Ascending aorta (tissue), 2 donors: ENCODE results near the gene NEAT1. TPM values are rescaled to one million over a fixed set of nuclear protein-coding genes. Genes with fewer than 3 reads are reported as not detected.

Source experiments
- DNase-seq, 2 donors: peaks; one replicate each; pipeline ENCODE4 v3.0.0-alpha.2; 2019; ENCODE audit warnings: low spot score in 2 of 2
- H3K27ac ChIP-seq, 2 donors: fragments of 200-600 bp; sonication (generic); one replicate each; pipeline ENCODE4 v1.5.1; 2016 to 2017; ENCODE audit warnings: mild to moderate bottlenecking in 1 of 2
- H3K27me3 ChIP-seq: fragments of 200-600 bp; sonication (generic); one replicate; pipeline ENCODE4 v1.5.1; 2017
- H3K36me3 ChIP-seq, 2 donors: fragments of 200-600 bp; sonication (generic); one replicate each; pipeline ENCODE4 v1.5.1; 2016
- H3K4me1 ChIP-seq, 2 donors: fragments of 200-600 bp; sonication (generic); one replicate each; pipeline ENCODE4 v1.5.1; 2016 to 2017; ENCODE audit warnings: mild to moderate bottlenecking in 1 of 2
- H3K4me3 ChIP-seq, 2 donors: fragments of 200-600 bp; sonication (generic); one replicate each; pipeline ENCODE4 v1.5.1; 2016 to 2017; ENCODE audit warnings: mild to moderate bottlenecking in 1 of 2
- H3K9me3 ChIP-seq, 2 donors: fragments of 200-600 bp; sonication (generic); one replicate each; pipeline ENCODE4 v1.5.1; 2016
- intact Hi-C: fragments of 100-400 bp; cut with DNase I; formaldehyde crosslinking; loops from one replicate; pipeline ENCODE4 v1.15.1; 2023
- total RNA-seq: library from RNA; depleted of rRNA; stranded (reverse); fragments of >200 nt; gene quantifications from one replicate; pipeline ENCODE4 v1.1.0, GENCODE V29; 2016
- TF ChIP-seq, protein P1 (sequence below), 3 experiments: fragments of 200-600 bp in 2 of 3; fragments of 450-650 bp in 1 of 3; sonication (generic) in 2 of 3; IDR thresholded peaks; one replicate each; pipeline ENCODE4 v1.5.1; 2016 to 2019; ENCODE audit warnings: antibody characterized with exemption in 3 of 3, mild to moderate bottlenecking in 1 of 3, moderate library complexity in 1 of 3

The NEAT1 gene
- total RNA-seq, 1 donor from 2014 or later: 180 TPM

DNA sequence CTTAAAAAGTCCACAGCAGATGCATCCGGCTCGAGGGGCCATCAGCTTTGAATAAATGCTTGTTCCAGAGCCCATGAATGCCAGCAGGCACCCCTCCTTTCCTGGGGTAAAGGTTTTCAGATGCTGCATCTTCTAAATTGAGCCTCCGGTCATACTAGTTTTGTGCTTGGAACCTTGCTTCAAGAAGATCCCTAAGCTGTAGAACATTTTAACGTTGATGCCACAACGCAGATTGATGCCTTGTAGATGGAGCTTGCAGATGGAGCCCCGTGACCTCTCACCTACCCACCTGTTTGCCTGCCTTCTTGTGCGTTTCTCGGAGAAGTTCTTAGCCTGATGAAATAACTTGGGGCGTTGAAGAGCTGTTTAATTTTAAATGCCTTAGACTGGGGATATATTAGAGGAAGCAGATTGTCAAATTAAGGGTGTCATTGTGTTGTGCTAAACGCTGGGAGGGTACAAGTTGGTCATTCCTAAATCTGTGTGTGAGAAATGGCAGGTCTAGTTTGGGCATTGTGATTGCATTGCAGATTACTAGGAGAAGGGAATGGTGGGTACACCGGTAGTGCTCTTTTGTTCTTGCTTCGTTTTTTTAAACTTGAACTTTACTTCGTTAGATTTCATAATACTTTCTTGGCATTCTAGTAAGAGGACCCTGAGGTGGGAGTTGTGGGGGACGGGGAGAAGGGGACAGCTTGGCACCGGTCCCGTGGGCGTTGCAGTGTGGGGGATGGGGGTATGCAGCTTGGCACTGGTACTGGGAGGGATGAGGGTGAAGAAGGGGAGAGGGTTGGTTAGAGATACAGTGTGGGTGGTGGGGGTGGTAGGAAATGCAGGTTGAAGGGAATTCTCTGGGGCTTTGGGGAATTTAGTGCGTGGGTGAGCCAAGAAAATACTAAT, 1.9 kb downstream of the NEAT1 start:
- Histone ChIP-seq H3K27me3 (no peaks in the 10 kb centered on the region), H3K36me3 (peaks cover 37 to 52% of the 10 kb centered on the region in 2 donors), H3K4me3 (peak overlapping the region; percentile 56 to 80), H3K4me1 (peaks cover 10 to 15% of the 10 kb centered on the region in 2 donors), H3K9me3 (no peaks in the 10 kb centered on the region), H3K27ac (peak overlapping the region; percentile 97 to 99)
- TF ChIP-seq, protein P1, sequence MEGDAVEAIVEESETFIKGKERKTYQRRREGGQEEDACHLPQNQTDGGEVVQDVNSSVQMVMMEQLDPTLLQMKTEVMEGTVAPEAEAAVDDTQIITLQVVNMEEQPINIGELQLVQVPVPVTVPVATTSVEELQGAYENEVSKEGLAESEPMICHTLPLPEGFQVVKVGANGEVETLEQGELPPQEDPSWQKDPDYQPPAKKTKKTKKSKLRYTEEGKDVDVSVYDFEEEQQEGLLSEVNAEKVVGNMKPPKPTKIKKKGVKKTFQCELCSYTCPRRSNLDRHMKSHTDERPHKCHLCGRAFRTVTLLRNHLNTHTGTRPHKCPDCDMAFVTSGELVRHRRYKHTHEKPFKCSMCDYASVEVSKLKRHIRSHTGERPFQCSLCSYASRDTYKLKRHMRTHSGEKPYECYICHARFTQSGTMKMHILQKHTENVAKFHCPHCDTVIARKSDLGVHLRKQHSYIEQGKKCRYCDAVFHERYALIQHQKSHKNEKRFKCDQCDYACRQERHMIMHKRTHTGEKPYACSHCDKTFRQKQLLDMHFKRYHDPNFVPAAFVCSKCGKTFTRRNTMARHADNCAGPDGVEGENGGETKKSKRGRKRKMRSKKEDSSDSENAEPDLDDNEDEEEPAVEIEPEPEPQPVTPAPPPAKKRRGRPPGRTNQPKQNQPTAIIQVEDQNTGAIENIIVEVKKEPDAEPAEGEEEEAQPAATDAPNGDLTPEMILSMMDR (IDR thresholded peaks at IDR 0.05): no peak
- intact Hi-C loops: no loop called here
- peak in 1 of 2 donors; percentile 72 for DNase-seq

DNA sequence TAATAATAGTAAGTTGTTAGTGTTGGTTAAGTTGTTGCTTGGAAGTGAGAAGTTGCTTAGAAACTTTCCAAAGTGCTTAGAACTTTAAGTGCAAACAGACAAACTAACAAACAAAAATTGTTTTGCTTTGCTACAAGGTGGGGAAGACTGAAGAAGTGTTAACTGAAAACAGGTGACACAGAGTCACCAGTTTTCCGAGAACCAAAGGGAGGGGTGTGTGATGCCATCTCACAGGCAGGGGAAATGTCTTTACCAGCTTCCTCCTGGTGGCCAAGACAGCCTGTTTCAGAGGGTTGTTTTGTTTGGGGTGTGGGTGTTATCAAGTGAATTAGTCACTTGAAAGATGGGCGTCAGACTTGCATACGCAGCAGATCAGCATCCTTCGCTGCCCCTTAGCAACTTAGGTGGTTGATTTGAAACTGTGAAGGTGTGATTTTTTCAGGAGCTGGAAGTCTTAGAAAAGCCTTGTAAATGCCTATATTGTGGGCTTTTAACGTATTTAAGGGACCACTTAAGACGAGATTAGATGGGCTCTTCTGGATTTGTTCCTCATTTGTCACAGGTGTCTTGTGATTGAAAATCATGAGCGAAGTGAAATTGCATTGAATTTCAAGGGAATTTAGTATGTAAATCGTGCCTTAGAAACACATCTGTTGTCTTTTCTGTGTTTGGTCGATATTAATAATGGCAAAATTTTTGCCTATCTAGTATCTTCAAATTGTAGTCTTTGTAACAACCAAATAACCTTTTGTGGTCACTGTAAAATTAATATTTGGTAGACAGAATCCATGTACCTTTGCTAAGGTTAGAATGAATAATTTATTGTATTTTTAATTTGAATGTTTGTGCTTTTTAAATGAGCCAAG, 2.7 kb downstream of the NEAT1 start:
- Histone ChIP-seq H3K9me3 (no peaks in the 10 kb centered on the region), H3K36me3 (peaks cover 37 to 53% of the 10 kb centered on the region in 2 donors), H3K4me3 (peak overlapping the region; percentile 56 to 80), H3K27me3 (no peaks in the 10 kb centered on the region), H3K27ac (peak overlapping the region; percentile 97 to 99), H3K4me1 (peaks cover 9 to 11% of the 10 kb centered on the region in 2 donors)
- intact Hi-C loops: no loop called here
- TF ChIP-seq, protein P1 (IDR thresholded peaks at IDR 0.05): peak in 1 of 3 experiments; percentile 8
- peak in 1 of 2 donors; percentile 77 for DNase-seq

DNA sequence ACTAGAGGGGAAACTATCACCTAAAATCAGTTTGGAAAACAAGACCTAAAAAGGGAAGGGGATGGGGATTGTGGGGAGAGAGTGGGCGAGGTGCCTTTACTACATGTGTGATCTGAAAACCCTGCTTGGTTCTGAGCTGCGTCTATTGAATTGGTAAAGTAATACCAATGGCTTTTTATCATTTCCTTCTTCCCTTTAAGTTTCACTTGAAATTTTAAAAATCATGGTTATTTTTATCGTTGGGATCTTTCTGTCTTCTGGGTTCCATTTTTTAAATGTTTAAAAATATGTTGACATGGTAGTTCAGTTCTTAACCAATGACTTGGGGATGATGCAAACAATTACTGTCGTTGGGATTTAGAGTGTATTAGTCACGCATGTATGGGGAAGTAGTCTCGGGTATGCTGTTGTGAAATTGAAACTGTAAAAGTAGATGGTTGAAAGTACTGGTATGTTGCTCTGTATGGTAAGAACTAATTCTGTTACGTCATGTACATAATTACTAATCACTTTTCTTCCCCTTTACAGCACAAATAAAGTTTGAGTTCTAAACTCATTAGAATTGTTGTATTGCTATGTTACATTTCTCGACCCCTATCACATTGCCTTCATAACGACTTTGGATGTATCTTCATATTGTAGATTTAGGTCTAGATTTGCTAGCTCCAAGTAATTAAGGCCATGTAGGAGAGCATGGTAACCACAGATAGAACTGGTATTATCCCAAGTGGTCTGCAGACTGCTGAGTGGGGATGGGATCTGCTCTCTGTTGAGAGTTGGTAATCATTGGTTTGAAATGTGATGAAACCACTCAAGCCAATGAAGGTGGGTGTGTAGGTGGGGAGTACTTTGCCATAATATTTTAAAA, 3.6 kb downstream of the NEAT1 start:
- Histone ChIP-seq H3K27me3 (no peaks in the 10 kb centered on the region), H3K27ac (peak overlapping the region; percentile 97 to 99), H3K4me3 (peak overlapping the region; percentile 56 to 80), H3K9me3 (no peaks in the 10 kb centered on the region), H3K36me3 (peaks cover 37 to 56% of the 10 kb centered on the region in 2 donors), H3K4me1 (peaks cover 4 to 14% of the 10 kb centered on the region in 2 donors)
- intact Hi-C loops: no loop called here
- peak in 1 of 2 donors; percentile 54 for DNase-seq
- TF ChIP-seq, protein P1 (IDR thresholded peaks at IDR 0.05): no peak

DNA sequence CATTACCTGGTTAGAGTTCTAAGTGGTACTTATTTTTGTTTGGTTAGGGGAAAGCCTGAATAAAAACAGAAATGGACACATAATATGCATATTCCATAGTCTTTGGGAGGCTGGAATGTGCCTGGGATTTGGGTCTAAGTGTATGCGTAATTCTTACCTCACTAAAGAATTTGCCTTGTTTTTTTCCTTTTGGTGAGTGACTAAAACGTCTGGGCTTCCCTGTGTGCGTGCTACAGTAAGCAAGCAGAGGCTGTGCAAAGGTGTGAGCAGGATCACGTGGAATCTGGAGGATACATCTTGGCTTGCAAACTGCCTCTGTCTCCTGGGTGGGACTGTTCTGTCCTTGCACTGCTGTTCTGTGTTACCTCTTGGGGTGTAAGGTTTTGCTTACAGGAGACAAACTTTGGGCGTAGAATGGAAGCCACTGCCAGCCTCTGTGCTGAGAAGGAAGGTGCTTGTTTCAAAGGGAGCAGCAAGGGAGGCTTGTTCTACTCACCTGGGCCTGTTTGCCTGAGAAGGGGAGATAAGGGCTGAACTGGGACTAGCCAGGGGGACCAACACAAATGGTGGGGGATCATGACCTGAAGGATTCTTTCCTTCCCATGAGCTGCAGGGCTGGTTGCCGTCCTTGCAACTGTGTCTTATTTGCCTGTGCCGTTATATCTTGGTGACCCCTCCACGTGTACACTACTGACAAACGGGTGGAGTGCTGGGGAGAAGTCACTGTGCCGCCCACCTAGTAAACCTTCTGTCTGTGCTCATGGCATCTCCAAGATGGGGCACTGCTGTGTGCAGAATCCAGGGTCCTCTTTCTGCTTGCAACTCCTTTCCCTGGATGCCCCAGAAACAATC, 4.5 kb downstream of the NEAT1 start:
- intact Hi-C loops: no loop called here
- TF ChIP-seq, protein P1 (IDR thresholded peaks at IDR 0.05): no peak

More for the DNA sequence above, 4.5 kb downstream of the NEAT1 start:
- Histone ChIP-seq H3K27ac (peak overlapping the region; percentile 97 to 99), H3K27me3 (no peaks in the 10 kb centered on the region), H3K4me3 (peak overlapping the region; percentile 56 to 80), H3K36me3 (peaks cover 37 to 59% of the 10 kb centered on the region in 2 donors), H3K4me1 (peaks cover 4 to 22% of the 10 kb centered on the region in 2 donors), H3K9me3 (no peaks in the 10 kb centered on the region)
- peak in 1 of 2 donors; percentile 74 for DNase-seq
